IMR-90 (cell line): ENCODE data around the gene TNRC6B.

Experiments used
- BHLHE40 ChIP-seq: fragments of 150-350 bp; IDR thresholded peaks from 2 replicates; pipeline ENCODE4 v1.6.1; 2016; ENCODE audit warnings: mild to moderate bottlenecking, low read depth, low read length
- CEBPB ChIP-seq: IDR thresholded peaks from 2 replicates; pipeline ENCODE4 v1.6.1; 2012; ENCODE audit warnings: low read depth, low read length, improper control_type of control experiment
- MAFK ChIP-seq: IDR thresholded peaks from 2 replicates; pipeline ENCODE4 v1.6.1; 2012; ENCODE audit warnings: low read depth, low read length, improper control_type of control experiment
- MAZ ChIP-seq: IDR thresholded peaks from 2 replicates; pipeline ENCODE4 v1.6.1; 2012; ENCODE audit warnings: low read depth, mild to moderate bottlenecking, low read length, improper control_type of control experiment, moderate library complexity, borderline replicate concordance
- MXI1 ChIP-seq: IDR thresholded peaks from 2 replicates; pipeline ENCODE4 v1.6.1; 2012; ENCODE audit warnings: low read depth, mild to moderate bottlenecking, low read length, moderate library complexity, borderline replicate concordance
- POLR2A ChIP-seq: IDR thresholded peaks from 2 replicates; pipeline ENCODE4 v1.6.1; 2012; ENCODE audit warnings: mild to moderate bottlenecking, low read depth, low read length
- RAD21 ChIP-seq: IDR thresholded peaks from 2 replicates; pipeline ENCODE4 v1.6.1; 2012; ENCODE audit warnings: low read length, improper control_type of control experiment
- RCOR1 ChIP-seq: IDR thresholded peaks from 2 replicates; pipeline ENCODE4 v1.6.1; 2012; ENCODE audit warnings: mild to moderate bottlenecking, low read length, improper control_type of control experiment; ENCODE audit not compliant: insufficient replicate concordance
- RFX5 ChIP-seq: IDR thresholded peaks from 2 replicates; pipeline ENCODE4 v1.8.0; 2012; ENCODE audit warnings: low read depth, mild to moderate bottlenecking, low read length, moderate library complexity
- SMC3 ChIP-seq: fragments of 150-350 bp; IDR thresholded peaks from 2 replicates; pipeline ENCODE4 v1.6.1; 2016; ENCODE audit warnings: low read depth, mild to moderate bottlenecking, antibody characterized with exemption, low read length, moderate library complexity
- TF ChIP-seq, protein P1 (sequence below): conservative IDR thresholded peaks from 2 replicates; pipeline ENCODE4 v1.5.1; 2012; ENCODE audit warnings: mild to moderate bottlenecking, low read depth, low read length, improper control_type of control experiment
- TF ChIP-seq, protein P2 (sequence below): fragments of 150-350 bp; IDR thresholded peaks from 2 replicates; pipeline ENCODE4 v1.6.1; 2016; ENCODE audit warnings: low read depth, mild to moderate bottlenecking, low read length, moderate library complexity, borderline replicate concordance
- TF ChIP-seq, protein P3 (sequence below): fragments of 150-350 bp; IDR thresholded peaks from 2 replicates; pipeline ENCODE4 v1.6.1; 2017; ENCODE audit warnings: mild to moderate bottlenecking, antibody characterized with exemption, low read length, low read depth

DNA sequence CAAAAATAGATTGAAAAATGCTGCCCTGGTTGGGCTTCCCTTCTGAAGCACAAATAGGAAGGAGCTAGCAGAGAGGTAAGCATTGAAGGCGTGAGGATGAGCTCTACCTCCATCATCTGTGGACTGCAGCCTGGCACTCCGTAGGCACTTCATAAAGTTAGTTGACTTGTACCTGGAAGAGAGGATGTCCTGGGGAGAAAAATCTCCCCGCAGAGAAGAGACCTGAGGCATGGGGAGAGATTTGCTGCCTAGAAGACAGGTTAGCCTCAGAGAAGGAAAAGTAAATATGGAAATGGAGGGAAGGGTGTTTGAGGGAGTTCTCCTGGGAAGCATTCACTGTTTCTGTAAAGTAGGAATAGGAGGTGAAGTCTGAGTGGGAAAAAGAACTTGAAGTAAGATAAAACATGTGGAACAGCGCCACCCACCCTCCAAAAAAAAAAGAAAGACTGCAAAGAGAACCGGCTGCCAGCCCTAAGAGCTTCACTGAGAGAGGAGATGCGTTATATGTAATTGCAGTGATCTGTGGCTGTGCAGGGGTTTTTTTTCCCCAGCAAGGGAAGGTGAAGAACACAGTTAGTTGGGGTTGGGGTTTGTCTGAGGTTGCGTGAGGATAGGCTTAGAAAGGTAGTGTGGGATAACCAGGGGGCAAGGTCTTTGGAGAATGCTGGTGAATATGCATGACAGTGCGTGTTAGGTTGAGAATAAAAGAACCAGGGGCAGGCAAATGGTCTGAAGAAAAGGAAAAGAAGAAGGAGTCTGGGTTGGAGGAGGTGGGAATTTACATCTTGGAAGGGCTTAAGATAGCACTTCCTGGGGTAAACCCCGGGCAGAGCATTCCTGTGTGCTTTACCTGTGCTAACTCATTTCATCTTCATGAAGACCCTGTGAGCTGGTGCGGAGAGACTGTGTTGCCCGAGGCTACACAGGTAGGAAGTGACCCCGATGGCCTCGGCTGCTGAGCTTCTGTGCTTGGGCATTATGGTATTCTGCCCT is 16.0 kb downstream of the TNRC6B start:
- TF ChIP-seq RFX5 (no peak), POLR2A (no peak), CEBPB (no peak), MAFK (no peak), SMC3 (0 out of 2 replicates have a peak, but pooled peaks have one; percentile 16), MAZ (no peak), RAD21 (no peak; the same call in 1 of the 2 replicates), RCOR1 (no peak), BHLHE40 (no peak), MXI1 (no peak)
- TF ChIP-seq, protein P1, sequence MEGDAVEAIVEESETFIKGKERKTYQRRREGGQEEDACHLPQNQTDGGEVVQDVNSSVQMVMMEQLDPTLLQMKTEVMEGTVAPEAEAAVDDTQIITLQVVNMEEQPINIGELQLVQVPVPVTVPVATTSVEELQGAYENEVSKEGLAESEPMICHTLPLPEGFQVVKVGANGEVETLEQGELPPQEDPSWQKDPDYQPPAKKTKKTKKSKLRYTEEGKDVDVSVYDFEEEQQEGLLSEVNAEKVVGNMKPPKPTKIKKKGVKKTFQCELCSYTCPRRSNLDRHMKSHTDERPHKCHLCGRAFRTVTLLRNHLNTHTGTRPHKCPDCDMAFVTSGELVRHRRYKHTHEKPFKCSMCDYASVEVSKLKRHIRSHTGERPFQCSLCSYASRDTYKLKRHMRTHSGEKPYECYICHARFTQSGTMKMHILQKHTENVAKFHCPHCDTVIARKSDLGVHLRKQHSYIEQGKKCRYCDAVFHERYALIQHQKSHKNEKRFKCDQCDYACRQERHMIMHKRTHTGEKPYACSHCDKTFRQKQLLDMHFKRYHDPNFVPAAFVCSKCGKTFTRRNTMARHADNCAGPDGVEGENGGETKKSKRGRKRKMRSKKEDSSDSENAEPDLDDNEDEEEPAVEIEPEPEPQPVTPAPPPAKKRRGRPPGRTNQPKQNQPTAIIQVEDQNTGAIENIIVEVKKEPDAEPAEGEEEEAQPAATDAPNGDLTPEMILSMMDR: peak; percentile 39
- TF ChIP-seq, protein P2, sequence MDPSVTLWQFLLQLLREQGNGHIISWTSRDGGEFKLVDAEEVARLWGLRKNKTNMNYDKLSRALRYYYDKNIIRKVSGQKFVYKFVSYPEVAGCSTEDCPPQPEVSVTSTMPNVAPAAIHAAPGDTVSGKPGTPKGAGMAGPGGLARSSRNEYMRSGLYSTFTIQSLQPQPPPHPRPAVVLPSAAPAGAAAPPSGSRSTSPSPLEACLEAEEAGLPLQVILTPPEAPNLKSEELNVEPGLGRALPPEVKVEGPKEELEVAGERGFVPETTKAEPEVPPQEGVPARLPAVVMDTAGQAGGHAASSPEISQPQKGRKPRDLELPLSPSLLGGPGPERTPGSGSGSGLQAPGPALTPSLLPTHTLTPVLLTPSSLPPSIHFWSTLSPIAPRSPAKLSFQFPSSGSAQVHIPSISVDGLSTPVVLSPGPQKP: no peak
- TF ChIP-seq, protein P3, sequence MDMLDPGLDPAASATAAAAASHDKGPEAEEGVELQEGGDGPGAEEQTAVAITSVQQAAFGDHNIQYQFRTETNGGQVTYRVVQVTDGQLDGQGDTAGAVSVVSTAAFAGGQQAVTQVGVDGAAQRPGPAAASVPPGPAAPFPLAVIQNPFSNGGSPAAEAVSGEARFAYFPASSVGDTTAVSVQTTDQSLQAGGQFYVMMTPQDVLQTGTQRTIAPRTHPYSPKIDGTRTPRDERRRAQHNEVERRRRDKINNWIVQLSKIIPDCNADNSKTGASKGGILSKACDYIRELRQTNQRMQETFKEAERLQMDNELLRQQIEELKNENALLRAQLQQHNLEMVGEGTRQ: no peak
